ENCODE data around the gene PLA2G2D.

Gene PLA2G2D

GRCh38 chr1:20112279-20113000 is 6.9 kb downstream of the PLA2G2D start:
- Histone ChIP-seq H3K9me2 (replicated peaks; ENCODE audit: low read depth, low read length) (no peaks in the 10 kb centered on the region), H3K27me3 (ENCODE audit: insufficient read depth, low read length, poor library complexity, severe bottlenecking) (no peaks in the 10 kb centered on the region), H3K9me3 (ENCODE audit: insufficient read depth, low read depth, low read length) (no peaks in the 10 kb centered on the region), H3F3A (ENCODE audit: low read depth) (no peaks in the 10 kb centered on the region), H3K79me2 (ENCODE audit: insufficient read depth, low read length) (no peaks in the 10 kb centered on the region), H2AFZ (ENCODE audit: low read length) (no peak overlapping the region), H3K36me3 (ENCODE audit: insufficient read depth, low read length) (no peaks in the 10 kb centered on the region), H3K4me3 (ENCODE audit: low read length, poor library complexity, severe bottlenecking) (no peak overlapping the region), H4K20me1 (ENCODE audit: insufficient read depth, low read length, poor library complexity, severe bottlenecking) (no peaks in the 10 kb centered on the region), H3K4me2 (ENCODE audit: low read depth, low read length, poor library complexity, severe bottlenecking) (no peak overlapping the region), H3K4me1 (ENCODE audit: insufficient read depth, low read length, poor library complexity, severe bottlenecking) (no peaks in the 10 kb centered on the region), H3K9ac (ENCODE audit: low read depth, low read length, poor library complexity, severe bottlenecking) (no peak overlapping the region)
- TF ChIP-seq, protein P1, sequence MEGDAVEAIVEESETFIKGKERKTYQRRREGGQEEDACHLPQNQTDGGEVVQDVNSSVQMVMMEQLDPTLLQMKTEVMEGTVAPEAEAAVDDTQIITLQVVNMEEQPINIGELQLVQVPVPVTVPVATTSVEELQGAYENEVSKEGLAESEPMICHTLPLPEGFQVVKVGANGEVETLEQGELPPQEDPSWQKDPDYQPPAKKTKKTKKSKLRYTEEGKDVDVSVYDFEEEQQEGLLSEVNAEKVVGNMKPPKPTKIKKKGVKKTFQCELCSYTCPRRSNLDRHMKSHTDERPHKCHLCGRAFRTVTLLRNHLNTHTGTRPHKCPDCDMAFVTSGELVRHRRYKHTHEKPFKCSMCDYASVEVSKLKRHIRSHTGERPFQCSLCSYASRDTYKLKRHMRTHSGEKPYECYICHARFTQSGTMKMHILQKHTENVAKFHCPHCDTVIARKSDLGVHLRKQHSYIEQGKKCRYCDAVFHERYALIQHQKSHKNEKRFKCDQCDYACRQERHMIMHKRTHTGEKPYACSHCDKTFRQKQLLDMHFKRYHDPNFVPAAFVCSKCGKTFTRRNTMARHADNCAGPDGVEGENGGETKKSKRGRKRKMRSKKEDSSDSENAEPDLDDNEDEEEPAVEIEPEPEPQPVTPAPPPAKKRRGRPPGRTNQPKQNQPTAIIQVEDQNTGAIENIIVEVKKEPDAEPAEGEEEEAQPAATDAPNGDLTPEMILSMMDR (conservative IDR thresholded peaks at IDR 0.05; ENCODE audit: low read length) = no peak

DNA sequence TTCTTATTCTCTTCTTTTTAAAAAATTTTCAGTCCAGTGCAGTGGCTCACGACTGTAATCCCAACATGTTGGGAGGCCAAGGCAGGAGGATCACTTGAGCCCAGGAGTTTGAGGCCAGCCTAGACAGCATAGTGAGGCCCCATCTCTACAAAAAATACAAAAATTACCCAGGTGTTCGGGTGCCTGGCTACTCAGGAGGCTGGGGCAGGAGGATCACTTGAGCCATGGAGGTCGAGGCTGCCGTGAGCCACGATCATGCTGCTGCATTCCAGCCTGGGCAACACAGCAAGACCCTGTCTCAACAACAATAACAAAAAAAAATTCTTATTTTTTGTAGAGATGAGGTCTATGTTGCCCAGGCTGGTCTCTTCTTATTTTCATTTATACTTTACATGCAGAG is 7.9 kb downstream of the PLA2G2D start:
- TF ChIP-seq, protein P1 (conservative IDR thresholded peaks at IDR 0.05; ENCODE audit: low read length) = no peak
- TF ChIP-seq EZH2phosphoT487 (IDR thresholded peaks at IDR 0.05; ENCODE audit: borderline replicate concordance) = no peak
- H2AFZ ChIP-seq (ENCODE audit: low read length) = no peak overlapping the region
- no peak overlapping the region for H3K4me2 ChIP-seq (ENCODE audit: low read depth, low read length, poor library complexity, severe bottlenecking)
- no peaks in the 10 kb centered on the region for H3K9me2 ChIP-seq (replicated peaks; ENCODE audit: low read depth, low read length)
- H3K4me1 ChIP-seq (ENCODE audit: insufficient read depth, low read length, poor library complexity, severe bottlenecking) = no peaks in the 10 kb centered on the region
- H3K27me3 ChIP-seq (ENCODE audit: insufficient read depth, low read length, poor library complexity, severe bottlenecking) = no peaks in the 10 kb centered on the region
- no peaks in the 10 kb centered on the region for H3K36me3 ChIP-seq (ENCODE audit: insufficient read depth, low read length)
- no peak overlapping the region for H3K4me3 ChIP-seq (ENCODE audit: low read length, poor library complexity, severe bottlenecking)
- H3K9ac ChIP-seq (ENCODE audit: low read depth, low read length, poor library complexity, severe bottlenecking) = no peak overlapping the region
- H3F3A ChIP-seq (ENCODE audit: low read depth) = no peaks in the 10 kb centered on the region
- no peaks in the 10 kb centered on the region for H3K79me2 ChIP-seq (ENCODE audit: insufficient read depth, low read length)
- no peaks in the 10 kb centered on the region for H3K9me3 ChIP-seq (ENCODE audit: insufficient read depth, low read depth, low read length)
- H4K20me1 ChIP-seq (ENCODE audit: insufficient read depth, low read length, poor library complexity, severe bottlenecking) = no peaks in the 10 kb centered on the region

DNA sequence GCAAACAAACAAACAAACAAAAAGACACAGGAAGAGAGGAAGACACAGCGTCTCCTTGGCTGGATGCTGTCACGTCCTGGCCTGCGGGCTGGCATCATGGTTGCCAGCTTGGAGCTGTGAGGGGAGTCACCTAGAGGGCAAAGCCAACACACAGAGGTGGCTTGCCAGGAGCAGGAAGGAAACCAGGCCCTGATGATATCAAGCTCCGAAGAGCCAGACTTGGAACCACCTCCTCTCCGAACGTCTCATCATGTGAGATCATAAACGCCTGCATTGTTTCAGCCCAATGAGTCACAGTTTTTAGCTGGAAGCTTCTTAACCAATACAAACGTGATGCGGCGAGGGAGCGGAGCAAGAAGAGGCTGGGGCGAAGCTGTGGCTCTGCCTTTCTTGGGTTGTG is 8.7 kb downstream of the PLA2G2D start:
- no peaks in the 10 kb centered on the region for H3K4me1 ChIP-seq (ENCODE audit: insufficient read depth, low read length, poor library complexity, severe bottlenecking)
- no peaks in the 10 kb centered on the region for H3F3A ChIP-seq (ENCODE audit: low read depth)
- no peaks in the 10 kb centered on the region for H3K36me3 ChIP-seq (ENCODE audit: insufficient read depth, low read length)
- no peak overlapping the region for H3K4me3 ChIP-seq (ENCODE audit: low read length, poor library complexity, severe bottlenecking)
- no peaks in the 10 kb centered on the region for H3K27me3 ChIP-seq (ENCODE audit: insufficient read depth, low read length, poor library complexity, severe bottlenecking)
- no peak for TF ChIP-seq EZH2phosphoT487 (IDR thresholded peaks at IDR 0.05; ENCODE audit: borderline replicate concordance)
- TF ChIP-seq, protein P1 (conservative IDR thresholded peaks at IDR 0.05; ENCODE audit: low read length) = no peak
- H3K9me3 ChIP-seq (ENCODE audit: insufficient read depth, low read depth, low read length) = no peaks in the 10 kb centered on the region
- H3K9me2 ChIP-seq (replicated peaks; ENCODE audit: low read depth, low read length) = no peaks in the 10 kb centered on the region
- H3K9ac ChIP-seq (ENCODE audit: low read depth, low read length, poor library complexity, severe bottlenecking) = no peak overlapping the region
- H4K20me1 ChIP-seq (ENCODE audit: insufficient read depth, low read length, poor library complexity, severe bottlenecking) = no peaks in the 10 kb centered on the region
- H2AFZ ChIP-seq (ENCODE audit: low read length) = no peak overlapping the region
- H3K4me2 ChIP-seq (ENCODE audit: low read depth, low read length, poor library complexity, severe bottlenecking) = no peak overlapping the region
- no peaks in the 10 kb centered on the region for H3K79me2 ChIP-seq (ENCODE audit: insufficient read depth, low read length)
